Measurements from ENCODE around the gene CCNK.

The CCNK gene

GRCh38 chr14:99476864-99477263, 4.3 kb upstream of the CCNK start:
- DNase-seq (ENCODE audit: low spot score): no peak
- no peak for TF ChIP-seq CTCF (conservative IDR thresholded peaks at IDR 0.05; ENCODE audit: low read depth)
- ChIA-PET POLR2A (ENCODE audit: low non-redundant PET) (no interaction called here), CTCF (no interaction called here)
- no peak overlapping the region for H3K27ac ChIP-seq

- H3K27ac ChIP-seq: no peak overlapping the region
- DNase-seq (ENCODE audit: low spot score): no peak
- ChIA-PET CTCF (no interaction called here), POLR2A (ENCODE audit: low non-redundant PET) (no interaction called here)
- no peak for TF ChIP-seq CTCF (conservative IDR thresholded peaks at IDR 0.05; ENCODE audit: low read depth)
Measured at GRCh38 chr14:99478128-99478527, 3.1 kb upstream of the CCNK start.

- no peak for DNase-seq (ENCODE audit: low spot score)
- no peak for TF ChIP-seq CTCF (conservative IDR thresholded peaks at IDR 0.05; ENCODE audit: low read depth)
- H3K27ac ChIP-seq: peak overlapping the region; percentile 89
- ChIA-PET CTCF (interaction anchor here (0.6 kb wide), 2 partner anchors 11 to 1945 kb away, joined by 4 read pairs; no protein-coding TSS in a partner anchor), POLR2A (ENCODE audit: low non-redundant PET) (no interaction called here)
Measured at GRCh38 chr14:99479160-99479905, 1.9 kb upstream of the CCNK start.

GRCh38 chr14:99479906-99480869, 1.0 kb upstream of the CCNK start, which contains the start of gene SETD3:
Gene SETD3 (minus strand): TSS chr14:99480859. CDS start chr14:99465805, 15,054 bp downstream.
- DNase-seq (ENCODE audit: low spot score): peak; percentile 46

GRCh38 chr14:99481745-99482099, 513 bp downstream of the CCNK start:
- peak; percentile 27 for DNase-seq (ENCODE audit: low spot score)

More at GRCh38 chr14:99479906-99480869, 1.0 kb upstream of the CCNK start, which contains the start of gene SETD3:
- TF ChIP-seq CTCF (conservative IDR thresholded peaks at IDR 0.05; ENCODE audit: low read depth): no peak
- peak within 1 kb of the TSS; percentile 89 for H3K27ac ChIP-seq
- POLR2A ChIA-PET (ENCODE audit: low non-redundant PET): interaction anchor here (0.7 to 1.0 kb wide), 3 partner anchors 10 to 124 kb away, joined by 3 to 4 read pairs (median 3); partner anchors contain the start of gene CCDC85C
- CTCF ChIA-PET: interaction anchor here (0.6 to 0.8 kb wide), 3 partner anchors 64 to 1946 kb away, joined by 3 to 7 read pairs (median 4); no protein-coding TSS in a partner anchor

More at GRCh38 chr14:99481745-99482099, 513 bp downstream of the CCNK start:
- ChIA-PET CTCF (interaction anchor here (0.7 kb wide), 1 partner anchor 640 kb away, joined by 3 read pairs; no protein-coding TSS in a partner anchor), POLR2A (ENCODE audit: low non-redundant PET) (interaction anchor here (1.0 kb wide), 2 partner anchors 9 to 123 kb away, joined by 3 to 4 read pairs; partner anchors contain the start of gene CCDC85C)
- H3K27ac ChIP-seq: peak overlapping the region; percentile 89
- TF ChIP-seq CTCF (conservative IDR thresholded peaks at IDR 0.05; ENCODE audit: low read depth): no peak
